ENCODE results near the gene FEM1B.
A peak's percentile ranks its signal among the peaks of the same experiment; 100 is the strongest.

The FEM1B gene

GRCh38 chr15:68241088-68241935 lies 36.2 kb upstream of the FEM1B start:
- no peak for DNase-seq (ENCODE audit: low read depth)

GRCh38 chr15:68244235-68244634 lies 33.3 kb upstream of the FEM1B start:
- no peak overlapping the region for H3K4me3 ChIP-seq (ENCODE audit: low read length)
- no peak for DNase-seq (ENCODE audit: low read depth)
- TF ChIP-seq CTCF (IDR thresholded peaks at IDR 0.05; ENCODE audit: insufficient read depth, low read depth, low read length, missing control alignments): no peak

More at GRCh38 chr15:68241088-68241935, 36.2 kb upstream of the FEM1B start:
- no peak for TF ChIP-seq CTCF (IDR thresholded peaks at IDR 0.05; ENCODE audit: insufficient read depth, low read depth, low read length, missing control alignments)
- H3K4me3 ChIP-seq (ENCODE audit: low read length): no peak overlapping the region

GRCh38 chr15:68249058-68249713 lies 28.4 kb upstream of the FEM1B start:
- TF ChIP-seq CTCF (IDR thresholded peaks at IDR 0.05; ENCODE audit: insufficient read depth, low read depth, low read length, missing control alignments): no peak
- H3K4me3 ChIP-seq (ENCODE audit: low read length): no peak overlapping the region
- DNase-seq (ENCODE audit: low read depth): no peak

GRCh38 chr15:68252925-68253534 lies 24.5 kb upstream of the FEM1B start:
- TF ChIP-seq CTCF (IDR thresholded peaks at IDR 0.05; ENCODE audit: insufficient read depth, low read depth, low read length, missing control alignments): peak; percentile 91
- no peak overlapping the region for H3K4me3 ChIP-seq (ENCODE audit: low read length)
- DNase-seq (ENCODE audit: low read depth): peak; percentile 88

GRCh38 chr15:68256675-68257450 lies 20.7 kb upstream of the FEM1B start:
- TF ChIP-seq CTCF (IDR thresholded peaks at IDR 0.05; ENCODE audit: insufficient read depth, low read depth, low read length, missing control alignments): peak; percentile 31
- peak; percentile 97 for DNase-seq (ENCODE audit: low read depth)
- peak overlapping the region; percentile 53 for H3K4me3 ChIP-seq (ENCODE audit: low read length)

GRCh38 chr15:68258692-68259091 lies 18.9 kb upstream of the FEM1B start:
- DNase-seq (ENCODE audit: low read depth): peak; percentile 57
- no peak overlapping the region for H3K4me3 ChIP-seq (ENCODE audit: low read length)
- no peak for TF ChIP-seq CTCF (IDR thresholded peaks at IDR 0.05; ENCODE audit: insufficient read depth, low read depth, low read length, missing control alignments)
